HG02759 (cell line): ENCODE measurements around the gene SLC22A23.

Experiments
- ATAC-seq: cut with Tn5 transposase; IDR thresholded peaks from one replicate; pipeline ENCODE4 v1.9.1; 2021; ENCODE audit warnings: mild to moderate bottlenecking, moderate library complexity; ENCODE audit not compliant: unreplicated experiment

The SLC22A23 gene

GRCh38 chr6:3422435-3423070 lies 34.3 kb downstream of the SLC22A23 start:
- no peak for ATAC-seq

GRCh38 chr6:3421791-3422434 lies 34.9 kb downstream of the SLC22A23 start:
- ATAC-seq = no peak

GRCh38 chr6:3421143-3421542 lies 35.7 kb downstream of the SLC22A23 start:
- ATAC-seq = no peak

- no peak for ATAC-seq
Measured at GRCh38 chr6:3419624-3420272, 37.1 kb downstream of the SLC22A23 start.

- ATAC-seq = no peak
Measured at GRCh38 chr6:3418496-3419060, 38.3 kb downstream of the SLC22A23 start.

GRCh38 chr6:3417473-3417872 lies 39.4 kb downstream of the SLC22A23 start:
- ATAC-seq = no peak

- ATAC-seq = no peak
Measured at GRCh38 chr6:3415490-3415889, 41.4 kb downstream of the SLC22A23 start.

- no peak for ATAC-seq
Measured at GRCh38 chr6:3415082-3415453, 41.8 kb downstream of the SLC22A23 start.

GRCh38 chr6:3414327-3415081 lies 42.3 kb downstream of the SLC22A23 start:
- ATAC-seq = no peak

- no peak for ATAC-seq
Measured at GRCh38 chr6:3413592-3413991, 43.3 kb downstream of the SLC22A23 start.

GRCh38 chr6:3412779-3413500 lies 43.9 kb downstream of the SLC22A23 start:
- ATAC-seq = no peak

- no peak for ATAC-seq
Measured at GRCh38 chr6:3411967-3412778, 44.7 kb downstream of the SLC22A23 start.

- ATAC-seq = no peak
Measured at GRCh38 chr6:3410385-3411360, 46.2 kb downstream of the SLC22A23 start.

GRCh38 chr6:3409699-3410384 lies 47.0 kb downstream of the SLC22A23 start:
- no peak for ATAC-seq

GRCh38 chr6:3408665-3409064 lies 48.2 kb downstream of the SLC22A23 start:
- ATAC-seq = no peak

- ATAC-seq = no peak
Measured at GRCh38 chr6:3407840-3408239, 49.0 kb downstream of the SLC22A23 start.

GRCh38 chr6:3406891-3407809 lies 49.7 kb downstream of the SLC22A23 start:
- no peak for ATAC-seq
